Measurements from ENCODE around the gene TEX19. TPM values are rescaled to one million over a fixed set of nuclear protein-coding genes. Genes with fewer than 3 reads are reported as not detected.
A peak's percentile ranks its signal among the peaks of the same experiment; 100 is the strongest.

TEX19 gene
- total and polyA plus RNA-seq, 2 of the 8 experiments (the other 6 are each of a cell fraction or from before 2014, with no cell fraction given): 0.54 to 0.80 TPM

DNA sequence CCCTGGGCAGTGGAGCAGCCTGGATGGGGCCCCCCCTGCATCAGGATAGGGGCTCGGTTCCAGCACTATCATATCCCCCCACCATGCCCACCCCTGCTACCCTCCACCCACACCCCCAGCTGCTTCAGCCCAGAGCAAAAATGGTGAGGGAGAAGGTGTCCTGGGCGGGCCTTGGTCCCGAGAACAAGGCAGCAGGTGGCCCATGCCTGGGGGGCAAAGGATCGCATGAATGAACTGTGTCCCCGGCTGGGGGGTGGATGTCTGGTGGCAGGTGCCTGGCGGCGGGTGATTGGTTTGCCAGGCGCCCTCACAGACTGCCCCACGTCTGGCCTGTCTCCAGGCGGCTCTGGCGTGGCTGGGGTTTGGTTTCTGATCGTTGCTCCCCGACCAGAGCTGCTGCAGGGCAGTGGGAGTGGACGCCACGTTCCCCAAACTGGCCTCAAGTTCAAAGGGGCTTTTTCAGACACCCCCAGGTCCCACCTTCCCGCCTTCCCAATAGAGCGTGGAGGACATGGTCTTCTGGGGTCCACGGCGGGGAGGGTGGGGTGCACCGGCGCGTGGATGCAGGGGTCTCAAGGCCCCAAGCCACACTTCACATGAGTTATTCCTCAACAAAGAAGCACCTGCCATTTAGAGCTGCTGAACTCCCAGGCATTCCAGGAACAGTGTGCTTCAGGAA, 25.1 kb downstream of the TEX19 start:
- Histone ChIP-seq H3K27me3 (replicated peaks in 1 of 4; ENCODE audit: control insufficient read depth in 3 of 4, extremely low read depth in 1 of 4, insufficient read depth in 3 of 4, low read length in 3 of 4) (no peaks in the 10 kb centered on the region; a peak in 2 of 7 replicates), H3K4me3 (ENCODE audit: extremely low read depth in 1 of 4, insufficient read depth in 2 of 4, low read depth in 3 of 4, low read length in 4 of 4) (no peak overlapping the region), H2BK15ac (ENCODE audit: low read length) (no peak overlapping the region), H3K4me2 (ENCODE audit: insufficient read depth in 1 of 2, low read depth in 2 of 2, low read length in 2 of 2) (no peak overlapping the region), H2BK20ac (ENCODE audit: low read length) (no peak overlapping the region), H3K18ac (ENCODE audit: extremely low read depth, low read length) (no peak overlapping the region), H4K91ac (replicated peaks; ENCODE audit: insufficient read length, low read length) (peak overlapping the region; percentile 30), H3K4ac (replicated peaks; ENCODE audit: insufficient read length, low read depth, low read length) (no peak overlapping the region), H3K9me3 (ENCODE audit: insufficient read depth in 2 of 2, low read depth in 1 of 2, low read length in 1 of 2) (no peaks in the 10 kb centered on the region), H3K23me2 (ENCODE audit: low read depth, low read length) (no peaks in the 10 kb centered on the region), H3K9ac (replicated peaks in 1 of 4; ENCODE audit: extremely low read depth in 1 of 4, low read depth in 3 of 4, low read length in 3 of 4) (no peak overlapping the region), H3K14ac (ENCODE audit: insufficient read length) (no peak overlapping the region), H2BK120ac (replicated peaks; ENCODE audit: low read depth, low read length) (no peak overlapping the region), H3K79me1 (ENCODE audit: low read depth, low read length) (no peaks in the 10 kb centered on the region), H4K20me1 (replicated peaks in 1 of 2; ENCODE audit: control insufficient read depth in 1 of 2, insufficient read depth in 2 of 2, low read length in 2 of 2) (peaks cover 0 to 3% of the 10 kb centered on the region in 2 experiments), H3K36me3 (ENCODE audit: control insufficient read depth in 2 of 4, insufficient read depth in 4 of 4, low read length in 3 of 4) (no peaks in the 10 kb centered on the region), H2AK5ac (ENCODE audit: low read depth, low read length) (no peak overlapping the region), H3K4me1 (replicated peaks in 1 of 4; ENCODE audit: control insufficient read depth in 3 of 4, insufficient read depth in 4 of 4, low read length in 3 of 4) (peaks cover 0 to 9% (median 5%) of the 10 kb centered on the region in 4 experiments; a peak in 5 of 7 replicates), H3K27ac (ENCODE audit: low read depth, low read length) (no peak overlapping the region), H4K8ac (ENCODE audit: extremely low read depth, insufficient read depth, low read length) (peak overlapping the region; percentile 36), H2BK12ac (ENCODE audit: low read depth, low read length) (no peak overlapping the region), H4K5ac (ENCODE audit: insufficient read length, low read depth, low read length) (no peak overlapping the region), H2AFZ (ENCODE audit: low read length) (no peak overlapping the region), H3K23ac (ENCODE audit: insufficient read length) (no peak overlapping the region), H2BK5ac (ENCODE audit: low read depth, low read length) (no peak overlapping the region), H3K79me2 (ENCODE audit: control insufficient read depth in 1 of 2, insufficient read depth in 2 of 2, low read length in 2 of 2) (no peaks in the 10 kb centered on the region), H3K56ac (replicated peaks; ENCODE audit: insufficient read length, low read depth, low read length) (no peak overlapping the region)
- POLR2A ChIA-PET (ENCODE audit: partially characterized antibody): interaction anchor here (0.7 to 2.9 kb wide), 4 partner anchors 9 to 35 kb away, joined by 3 to 14 read pairs (median 3); no protein-coding TSS in a partner anchor
- 88% methylated on average over 19 of the region's 22 CpGs; no CpG with 5 or more reads in 1 of the 2 experiments for WGBS, 2 experiments (ENCODE audit: extremely low coverage in 1 of 2, insufficient coverage in 1 of 2, insufficient read length in 1 of 2, insufficient replicate concordance in 2 of 2, low coverage in 1 of 2, low lambda C conversion rate in 2 of 2, missing lambda C conversion rate in 1 of 2)
- no peak for DNase-seq (ENCODE audit: low read depth in 1 of 2, low spot score in 2 of 2)
- FAIRE-seq: no peak
- CTCF ChIA-PET (ENCODE audit: partially characterized antibody): interaction anchor here (0.9 to 1.4 kb wide), 8 partner anchors 10 to 169 kb away, joined by 3 to 6 read pairs (median 4); no protein-coding TSS in a partner anchor
- TF ChIP-seq ASH2L (IDR thresholded peaks at IDR 0.05; ENCODE audit: low read length): no peak
- TF ChIP-seq GTF2F1 (IDR thresholded peaks at IDR 0.05; ENCODE audit: borderline replicate concordance, low read depth, low read length): no peak
- TF ChIP-seq GABPA (IDR thresholded peaks at IDR 0.05; ENCODE audit: borderline replicate concordance, insufficient read depth, low read length): no peak
- no peak for TF ChIP-seq TAF7 (optimal IDR thresholded peaks at IDR 0.05; ENCODE audit: borderline replicate concordance, low read depth, low read length)
